K562 (cell line): ENCODE results near the gene RNF4. TPM values are rescaled to one million over a fixed set of nuclear protein-coding genes. Genes with fewer than 3 reads are reported as not detected.

ENCODE experiments used
- BCL6 ChIP-seq: fragments of 250-450 bp; sonication (Bioruptor Pico); IDR thresholded peaks from 2 replicates; pipeline ENCODE4 v1.4.0; 2020
- BRD4 ChIP-seq: fragments of 200-600 bp; sonication (generic); IDR thresholded peaks from 2 replicates; pipeline ENCODE4 v1.6.1; 2017; ENCODE audit warnings: inconsistent platforms
- CBFA2T2 ChIP-seq: fragments of 450-650 bp; conservative IDR thresholded peaks from 2 replicates; pipeline ENCODE4 v1.6.1; 2017; ENCODE audit warnings: mild to moderate bottlenecking
- CBX3 ChIP-seq, 2 experiments: IDR thresholded peaks; 1 replicate in 1 of 2; 2 replicates in 1 of 2; pipeline ENCODE4 v1.6.1; 2012; ENCODE audit warnings: inconsistent platforms in 2 of 2, low read length in 2 of 2, borderline replicate concordance in 1 of 2, control low read depth in 1 of 2
- CXXC5 ChIP-seq: fragments of 250-450 bp; sonication (Bioruptor Pico); IDR thresholded peaks from 2 replicates; pipeline ENCODE4 v1.8.0; 2022; ENCODE audit warnings: inconsistent platforms, mild to moderate bottlenecking, moderate library complexity
- MAZ ChIP-seq, 2 experiments: fragments of 450-650 bp in 1 of 2; sonication (generic) in 1 of 2; formaldehyde crosslinking; IDR thresholded peaks in 1 of 2; conservative IDR thresholded peaks in 1 of 2; 2 replicates each; pipeline versions ENCODE4 v1.4.0 to v1.5.0; 2020; ENCODE audit warnings: mild to moderate bottlenecking in 1 of 2, missing genetic modification reagents in 1 of 2
- NEUROD1 ChIP-seq: fragments of 150-350 bp; IDR thresholded peaks from 2 replicates; pipeline ENCODE4 v1.6.1; 2014; ENCODE audit warnings: borderline replicate concordance, low read length, low read depth; ENCODE audit not compliant: partially characterized antibody
- NFYB ChIP-seq: IDR thresholded peaks from 2 replicates; pipeline ENCODE4 v1.6.1; 2011; ENCODE audit warnings: mild to moderate bottlenecking, moderate library complexity; ENCODE audit not compliant: insufficient read length; ENCODE audit errors: extremely low read depth
- SRSF9 ChIP-seq: fragments of 200-400 bp; formaldehyde crosslinking; IDR thresholded peaks from 2 replicates; pipeline ENCODE4 v1.6.1; 2017; ENCODE audit warnings: low read depth, low read length, borderline replicate concordance
- TGIF2 ChIP-seq: sonication (generic); formaldehyde crosslinking; IDR thresholded peaks from 2 replicates; pipeline ENCODE4 v1.8.1; 2022; ENCODE audit warnings: mild to moderate bottlenecking, missing genetic modification reagents, moderate library complexity
- ZEB2 ChIP-seq: fragments of 450-650 bp; IDR thresholded peaks from 2 replicates; pipeline ENCODE4 v1.6.1; 2016
- ZNF146 ChIP-seq: IDR thresholded peaks from one replicate; pipeline ENCODE4 v1.6.1; 2018; ENCODE audit warnings: missing compliant biosample characterization; ENCODE audit not compliant: unreplicated experiment
- ZNF282 ChIP-seq: sonication (generic); formaldehyde crosslinking; IDR thresholded peaks from 2 replicates; pipeline ENCODE4 v1.8.1; 2023; ENCODE audit warnings: missing genetic modification reagents
- ZNF589 ChIP-seq: fragments of 200-800 bp; sonication (Bioruptor generic); IDR thresholded peaks from 2 replicates; pipeline ENCODE4 v1.6.1; 2016; ENCODE audit warnings: low read depth, missing genetic modification characterization, missing compliant biosample characterization
- ZSCAN32 ChIP-seq: fragments of 450-650 bp; formaldehyde crosslinking; IDR thresholded peaks from 2 replicates; pipeline ENCODE4 v1.4.0; 2020; ENCODE audit warnings: mild to moderate bottlenecking, moderate library complexity
- polyA plus RNA-seq, 8 experiments: library from polyadenylated mRNA; depleted of rRNA in 4 of 8; stranded (reverse) in 5 of 8; unstranded in 3 of 8; fragments of >200 nt; fragmentation: Nextera tagmentation in 2 of 8; fragmentation: Illumina TruSeq in 1 of 8; extraction: Ambion mirVana in 2 of 8; extraction: Trizol in 1 of 8; gene quantifications; 2 replicates each; pipeline versions ENCODE4 v1.2.1 to v1.2.3, GENCODE V29; 2011 to 2014; ENCODE audit warnings: inconsistent platforms in 1 of 8, missing spikeins in 1 of 8
- total RNA-seq, 7 experiments: library from RNA; depleted of rRNA in 6 of 7; stranded (reverse); fragments of >200 nt in 6 of 7; fragmentation: Illumina TruSeq in 2 of 7; extraction: Trizol in 2 of 7; gene quantifications; 2 replicates each; pipeline versions ENCODE4 v1.2.1 to v1.2.3, GENCODE V29; 2011 to 2021; ENCODE audit warnings: low replicate concordance in 1 of 7
- TF ChIP-seq, protein P1 (sequence below): fragments of 150-350 bp; conservative IDR thresholded peaks from 2 replicates; pipeline ENCODE4 v1.6.1; 2014; ENCODE audit warnings: low read length
- TF ChIP-seq, protein P2 (sequence below): fragments of 250-450 bp; sonication (Bioruptor Pico); IDR thresholded peaks from 2 replicates; pipeline ENCODE4 v1.8.0; 2022; ENCODE audit warnings: moderate library complexity, mild to moderate bottlenecking, inconsistent platforms
- TF ChIP-seq, protein P3 (sequence below): fragments of 150-350 bp; IDR thresholded peaks from 2 replicates; pipeline ENCODE4 v1.6.1; 2014; ENCODE audit warnings: low read depth, mild to moderate bottlenecking, low read length, borderline replicate concordance
- TF ChIP-seq, protein P4 (sequence below): sonication (generic); formaldehyde crosslinking; IDR thresholded peaks from 2 replicates; pipeline ENCODE4 v1.4.0; 2020; ENCODE audit warnings: mild to moderate bottlenecking, missing genetic modification reagents
- TF ChIP-seq, protein P5 (sequence below): sonication (generic); IDR thresholded peaks from 2 replicates; pipeline ENCODE4 v1.6.1; 2016

RNF4 gene
- total and polyA plus RNA-seq, 9 of the 15 experiments (the other 6 are each of a cell fraction or from before 2014, with no cell fraction given) = 19.2 to 59.3 (median 44.8) TPM

DNA sequence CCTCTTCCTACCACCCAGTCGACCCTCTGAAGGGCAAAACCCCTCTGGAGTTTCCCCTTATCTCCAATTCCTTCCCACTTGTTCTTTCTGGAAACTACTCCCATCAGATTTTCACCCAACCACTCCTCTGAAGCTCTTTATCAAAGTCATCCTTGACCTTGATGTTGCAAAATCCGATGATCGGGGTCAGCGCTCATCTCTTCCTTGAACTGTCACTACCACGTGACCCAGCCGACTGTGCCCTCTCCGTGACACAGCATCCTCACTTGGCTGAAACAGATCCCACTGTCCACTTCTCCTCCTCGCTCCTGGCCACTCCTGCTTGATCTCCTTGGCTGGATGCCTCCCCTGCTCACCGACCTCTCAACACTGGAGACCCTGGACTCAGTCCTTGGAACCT lies 49.1 kb upstream of the RNF4 start (continued):
- TF ChIP-seq, protein P1, sequence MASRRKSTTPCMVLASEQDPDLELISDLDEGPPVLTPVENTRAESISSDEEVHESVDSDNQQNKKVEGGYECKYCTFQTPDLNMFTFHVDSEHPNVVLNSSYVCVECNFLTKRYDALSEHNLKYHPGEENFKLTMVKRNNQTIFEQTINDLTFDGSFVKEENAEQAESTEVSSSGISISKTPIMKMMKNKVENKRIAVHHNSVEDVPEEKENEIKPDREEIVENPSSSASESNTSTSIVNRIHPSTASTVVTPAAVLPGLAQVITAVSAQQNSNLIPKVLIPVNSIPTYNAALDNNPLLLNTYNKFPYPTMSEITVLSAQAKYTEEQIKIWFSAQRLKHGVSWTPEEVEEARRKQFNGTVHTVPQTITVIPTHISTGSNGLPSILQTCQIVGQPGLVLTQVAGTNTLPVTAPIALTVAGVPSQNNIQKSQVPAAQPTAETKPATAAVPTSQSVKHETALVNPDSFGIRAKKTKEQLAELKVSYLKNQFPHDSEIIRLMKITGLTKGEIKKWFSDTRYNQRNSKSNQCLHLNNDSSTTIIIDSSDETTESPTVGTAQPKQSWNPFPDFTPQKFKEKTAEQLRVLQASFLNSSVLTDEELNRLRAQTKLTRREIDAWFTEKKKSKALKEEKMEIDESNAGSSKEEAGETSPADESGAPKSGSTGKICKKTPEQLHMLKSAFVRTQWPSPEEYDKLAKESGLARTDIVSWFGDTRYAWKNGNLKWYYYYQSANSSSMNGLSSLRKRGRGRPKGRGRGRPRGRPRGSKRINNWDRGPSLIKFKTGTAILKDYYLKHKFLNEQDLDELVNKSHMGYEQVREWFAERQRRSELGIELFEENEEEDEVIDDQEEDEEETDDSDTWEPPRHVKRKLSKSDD = no peak
- TF ChIP-seq, protein P2, sequence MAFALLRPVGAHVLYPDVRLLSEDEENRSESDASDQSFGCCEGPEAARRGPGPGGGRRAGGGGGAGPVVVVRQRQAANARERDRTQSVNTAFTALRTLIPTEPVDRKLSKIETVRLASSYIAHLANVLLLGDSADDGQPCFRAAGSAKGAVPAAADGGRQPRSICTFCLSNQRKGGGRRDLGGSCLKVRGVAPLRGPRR (CRISPR knock-in tag) = no peak
- peak; percentile 69 for TF ChIP-seq CBFA2T2
- TF ChIP-seq, protein P3, sequence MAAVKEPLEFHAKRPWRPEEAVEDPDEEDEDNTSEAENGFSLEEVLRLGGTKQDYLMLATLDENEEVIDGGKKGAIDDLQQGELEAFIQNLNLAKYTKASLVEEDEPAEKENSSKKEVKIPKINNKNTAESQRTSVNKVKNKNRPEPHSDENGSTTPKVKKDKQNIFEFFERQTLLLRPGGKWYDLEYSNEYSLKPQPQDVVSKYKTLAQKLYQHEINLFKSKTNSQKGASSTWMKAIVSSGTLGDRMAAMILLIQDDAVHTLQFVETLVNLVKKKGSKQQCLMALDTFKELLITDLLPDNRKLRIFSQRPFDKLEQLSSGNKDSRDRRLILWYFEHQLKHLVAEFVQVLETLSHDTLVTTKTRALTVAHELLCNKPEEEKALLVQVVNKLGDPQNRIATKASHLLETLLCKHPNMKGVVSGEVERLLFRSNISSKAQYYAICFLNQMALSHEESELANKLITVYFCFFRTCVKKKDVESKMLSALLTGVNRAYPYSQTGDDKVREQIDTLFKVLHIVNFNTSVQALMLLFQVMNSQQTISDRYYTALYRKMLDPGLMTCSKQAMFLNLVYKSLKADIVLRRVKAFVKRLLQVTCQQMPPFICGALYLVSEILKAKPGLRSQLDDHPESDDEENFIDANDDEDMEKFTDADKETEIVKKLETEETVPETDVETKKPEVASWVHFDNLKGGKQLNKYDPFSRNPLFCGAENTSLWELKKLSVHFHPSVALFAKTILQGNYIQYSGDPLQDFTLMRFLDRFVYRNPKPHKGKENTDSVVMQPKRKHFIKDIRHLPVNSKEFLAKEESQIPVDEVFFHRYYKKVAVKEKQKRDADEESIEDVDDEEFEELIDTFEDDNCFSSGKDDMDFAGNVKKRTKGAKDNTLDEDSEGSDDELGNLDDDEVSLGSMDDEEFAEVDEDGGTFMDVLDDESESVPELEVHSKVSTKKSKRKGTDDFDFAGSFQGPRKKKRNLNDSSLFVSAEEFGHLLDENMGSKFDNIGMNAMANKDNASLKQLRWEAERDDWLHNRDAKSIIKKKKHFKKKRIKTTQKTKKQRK = no peak
- no peak for TF ChIP-seq MAZ (CRISPR knock-in tag; conservative IDR thresholded peaks at IDR 0.05 in 1 of 2, IDR thresholded peaks at IDR 0.05 in 1 of 2)
- no peak for TF ChIP-seq NFYB
- 0 out of 2 replicates have a peak, but pooled peaks have one; percentile 8 for TF ChIP-seq CXXC5 (CRISPR knock-in tag)
- TF ChIP-seq NEUROD1 = no peak
- TF ChIP-seq, protein P4, sequence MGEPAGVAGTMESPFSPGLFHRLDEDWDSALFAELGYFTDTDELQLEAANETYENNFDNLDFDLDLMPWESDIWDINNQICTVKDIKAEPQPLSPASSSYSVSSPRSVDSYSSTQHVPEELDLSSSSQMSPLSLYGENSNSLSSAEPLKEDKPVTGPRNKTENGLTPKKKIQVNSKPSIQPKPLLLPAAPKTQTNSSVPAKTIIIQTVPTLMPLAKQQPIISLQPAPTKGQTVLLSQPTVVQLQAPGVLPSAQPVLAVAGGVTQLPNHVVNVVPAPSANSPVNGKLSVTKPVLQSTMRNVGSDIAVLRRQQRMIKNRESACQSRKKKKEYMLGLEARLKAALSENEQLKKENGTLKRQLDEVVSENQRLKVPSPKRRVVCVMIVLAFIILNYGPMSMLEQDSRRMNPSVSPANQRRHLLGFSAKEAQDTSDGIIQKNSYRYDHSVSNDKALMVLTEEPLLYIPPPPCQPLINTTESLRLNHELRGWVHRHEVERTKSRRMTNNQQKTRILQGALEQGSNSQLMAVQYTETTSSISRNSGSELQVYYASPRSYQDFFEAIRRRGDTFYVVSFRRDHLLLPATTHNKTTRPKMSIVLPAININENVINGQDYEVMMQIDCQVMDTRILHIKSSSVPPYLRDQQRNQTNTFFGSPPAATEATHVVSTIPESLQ (CRISPR knock-in tag) = no peak
- TF ChIP-seq SRSF9 = no peak
- no peak for TF ChIP-seq ZNF589 (CRISPR knock-in tag)
- TF ChIP-seq CBX3 (IDR thresholded peaks at IDR 0.05; ENCODE audit: borderline replicate concordance in 1 of 2, low read length in 2 of 2) = no peak
- no peak for TF ChIP-seq BCL6 (CRISPR knock-in tag)
- no peak for TF ChIP-seq ZNF146 (CRISPR knock-in tag)
- TF ChIP-seq ZSCAN32 (CRISPR knock-in tag) = no peak
- TF ChIP-seq, protein P5, sequence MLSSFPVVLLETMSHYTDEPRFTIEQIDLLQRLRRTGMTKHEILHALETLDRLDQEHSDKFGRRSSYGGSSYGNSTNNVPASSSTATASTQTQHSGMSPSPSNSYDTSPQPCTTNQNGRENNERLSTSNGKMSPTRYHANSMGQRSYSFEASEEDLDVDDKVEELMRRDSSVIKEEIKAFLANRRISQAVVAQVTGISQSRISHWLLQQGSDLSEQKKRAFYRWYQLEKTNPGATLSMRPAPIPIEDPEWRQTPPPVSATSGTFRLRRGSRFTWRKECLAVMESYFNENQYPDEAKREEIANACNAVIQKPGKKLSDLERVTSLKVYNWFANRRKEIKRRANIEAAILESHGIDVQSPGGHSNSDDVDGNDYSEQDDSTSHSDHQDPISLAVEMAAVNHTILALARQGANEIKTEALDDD = no peak
- no peak for TF ChIP-seq TGIF2 (CRISPR knock-in tag)
- 0 out of 2 replicates have a peak, but pooled peaks have one; percentile 38 for TF ChIP-seq ZEB2
- no peak for TF ChIP-seq BRD4
- TF ChIP-seq ZNF282 (CRISPR knock-in tag) = no peak
